HG02943 (cell line): Measurements from ENCODE around the gene COPS6.

ENCODE experiments used
- ATAC-seq: cut with Tn5 transposase; IDR thresholded peaks from one replicate; pipeline ENCODE4 v1.9.1; 2021; ENCODE audit warnings: mild to moderate bottlenecking, low read depth, moderate library complexity; ENCODE audit not compliant: unreplicated experiment

The COPS6 gene

DNA sequence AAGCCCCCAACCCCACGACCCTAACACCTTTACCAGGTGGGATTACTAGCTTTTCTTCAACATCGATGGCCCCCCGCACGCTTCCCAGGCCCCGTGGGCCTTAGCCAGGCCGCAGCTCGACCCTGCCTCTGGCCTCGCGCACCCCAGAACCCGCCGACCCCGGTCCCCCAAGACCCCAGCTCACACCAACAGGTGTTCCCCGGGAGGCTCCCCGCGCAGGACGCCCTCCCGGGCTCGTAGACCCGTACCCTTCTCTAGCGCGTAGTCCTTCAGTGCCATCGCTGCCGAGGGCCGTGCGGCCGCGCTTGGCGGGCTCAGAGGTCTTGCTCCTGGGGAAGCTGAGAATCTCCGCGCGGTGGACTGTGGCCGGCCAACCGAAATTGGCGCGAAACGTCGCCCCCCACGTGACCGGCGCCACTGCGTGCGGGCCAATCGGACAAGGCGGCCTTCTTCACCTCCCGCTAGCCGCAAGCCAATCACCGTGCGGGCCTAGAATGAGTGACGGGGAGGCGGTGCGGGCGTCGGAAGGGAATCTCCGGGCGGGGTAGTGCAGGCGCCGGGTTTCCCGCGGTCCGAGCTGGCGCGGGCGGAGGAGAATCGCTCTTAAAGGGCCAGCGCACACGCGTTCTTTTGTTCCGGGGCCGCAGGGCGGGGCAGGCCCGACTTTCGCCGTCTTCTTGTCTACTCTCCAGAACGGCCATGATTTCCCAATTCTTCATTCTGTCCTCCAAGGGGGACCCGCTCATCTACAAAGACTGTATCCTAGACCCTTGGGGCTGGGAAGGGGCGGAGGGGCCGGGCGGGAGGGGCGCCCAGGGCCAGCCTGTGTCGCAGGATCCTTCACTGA is 12.5 kb downstream of the COPS6 start, which contains the start of the genes AP4M1 and MCM7:
Gene AP4M1 (plus strand): TSS at position 628 of the 847 bp plus-strand sequence. CDS start 72 bp downstream, at position 700.
Gene MCM7 (minus strand): TSS at position 382 of the 847 bp plus-strand sequence. CDS start 103 bp downstream, at position 279.
- ATAC-seq = peak; percentile 80

DNA sequence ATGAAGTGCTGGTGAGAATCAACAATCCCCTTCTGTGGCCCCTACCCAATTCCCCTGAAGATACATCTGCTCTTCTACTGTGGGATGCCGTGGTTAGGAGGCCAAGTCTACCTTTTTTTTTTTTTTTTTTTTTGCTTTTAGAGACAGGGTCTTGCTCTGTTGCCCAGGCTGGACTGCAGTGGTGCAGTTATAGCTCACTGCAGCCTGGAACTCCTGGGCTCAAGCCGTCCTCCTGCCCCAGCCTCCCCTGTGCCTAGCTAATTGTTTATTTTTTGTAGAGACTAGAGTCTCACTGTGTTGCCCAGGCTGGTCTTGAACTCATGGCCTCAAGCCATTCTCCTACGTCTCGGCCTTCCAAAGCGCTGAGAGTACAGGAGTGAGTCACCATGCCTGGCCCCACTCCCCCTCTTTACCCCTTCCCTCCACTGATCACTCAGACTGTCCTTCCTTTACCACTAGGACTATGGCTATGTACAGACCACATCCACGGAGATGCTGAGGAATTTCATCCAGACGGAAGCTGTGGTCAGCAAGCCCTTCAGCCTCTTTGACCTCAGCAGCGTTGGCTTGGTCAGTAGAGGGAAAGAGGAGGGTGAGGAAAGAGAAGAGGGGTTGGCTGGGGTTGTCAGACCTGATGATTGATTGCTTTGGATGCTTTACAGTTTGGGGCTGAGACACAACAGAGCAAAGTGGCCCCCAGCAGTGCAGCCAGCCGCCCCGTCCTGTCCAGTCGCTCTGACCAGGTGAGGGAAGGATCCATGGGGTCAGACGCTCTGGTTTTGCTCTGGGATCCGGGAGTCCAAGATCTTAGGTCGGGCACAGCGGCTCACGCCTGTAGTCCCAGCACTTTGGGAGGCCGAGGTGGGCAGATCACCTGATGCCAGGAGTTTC is 14.4 kb downstream of the COPS6 start:
- no peak for ATAC-seq

DNA sequence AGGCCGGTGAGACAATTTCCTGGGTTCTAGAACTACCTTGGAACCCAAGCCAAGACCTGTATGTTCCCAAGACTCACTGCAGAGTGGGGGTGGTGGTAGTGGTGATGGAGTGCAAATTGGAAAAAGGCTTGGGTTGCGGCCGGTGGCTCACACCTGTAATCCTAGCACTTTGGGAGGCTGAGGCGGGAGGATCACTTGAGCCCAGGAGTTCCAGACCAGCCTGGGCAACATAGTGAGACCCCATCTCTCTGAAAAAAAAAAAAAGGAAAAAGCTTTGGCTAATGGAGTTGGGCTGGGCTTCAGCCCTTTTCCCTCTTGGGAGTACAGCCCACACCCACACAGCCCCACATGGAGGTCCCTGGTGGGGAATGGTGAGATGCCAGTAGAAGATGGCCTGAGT is 16.8 kb downstream of the COPS6 start:
- ATAC-seq = no peak

DNA sequence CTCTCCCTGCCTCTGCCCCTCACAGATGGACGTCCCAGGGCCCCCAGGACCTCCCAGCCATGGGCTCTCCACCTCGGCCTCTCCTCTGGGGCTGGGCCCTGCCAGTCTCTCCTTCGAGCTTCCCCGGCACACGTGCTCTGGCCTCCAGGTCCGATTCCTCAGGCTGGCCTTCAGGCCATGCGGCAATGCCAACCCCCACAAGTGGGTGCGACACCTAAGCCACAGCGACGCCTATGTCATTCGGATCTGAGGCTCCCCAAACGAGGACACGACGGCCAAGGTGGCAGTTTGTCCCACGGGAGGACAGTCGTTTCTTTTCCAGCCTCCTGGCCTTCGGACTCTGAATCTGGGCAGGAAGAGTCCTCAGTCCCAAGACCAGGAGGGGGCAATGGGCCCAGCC is 17.9 kb downstream of the COPS6 start:
- no peak for ATAC-seq

DNA sequence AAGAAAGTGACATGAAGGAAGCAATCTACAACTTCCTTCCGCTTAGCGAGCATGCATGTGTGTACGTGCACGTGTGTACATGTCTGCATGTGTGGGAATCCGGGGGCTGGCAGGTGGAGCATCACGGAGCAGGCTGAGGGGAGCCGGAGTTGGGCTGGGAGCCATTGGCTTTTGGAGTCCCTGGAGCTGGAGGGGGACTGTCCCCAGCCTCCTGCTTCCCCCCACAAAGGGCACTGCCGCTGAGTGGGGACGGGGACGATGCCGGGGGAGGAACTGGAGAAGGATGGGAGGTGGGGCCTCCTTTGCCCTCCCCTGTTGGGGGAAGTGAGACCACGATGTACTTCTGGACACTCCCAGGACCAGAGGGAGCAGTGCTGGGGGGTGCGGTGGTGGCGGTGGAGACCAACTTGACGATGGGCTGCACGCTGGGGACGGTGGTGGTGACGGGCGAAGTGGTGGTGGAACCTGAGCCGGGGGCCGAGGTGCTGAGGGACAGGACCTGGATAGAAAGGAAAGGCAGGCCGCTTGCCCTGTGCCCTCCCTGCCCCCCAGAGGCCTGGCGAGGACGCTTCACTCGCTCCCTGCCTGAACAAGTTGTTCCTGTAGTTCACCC is 18.5 kb downstream of the COPS6 start:
- no peak for ATAC-seq

DNA sequence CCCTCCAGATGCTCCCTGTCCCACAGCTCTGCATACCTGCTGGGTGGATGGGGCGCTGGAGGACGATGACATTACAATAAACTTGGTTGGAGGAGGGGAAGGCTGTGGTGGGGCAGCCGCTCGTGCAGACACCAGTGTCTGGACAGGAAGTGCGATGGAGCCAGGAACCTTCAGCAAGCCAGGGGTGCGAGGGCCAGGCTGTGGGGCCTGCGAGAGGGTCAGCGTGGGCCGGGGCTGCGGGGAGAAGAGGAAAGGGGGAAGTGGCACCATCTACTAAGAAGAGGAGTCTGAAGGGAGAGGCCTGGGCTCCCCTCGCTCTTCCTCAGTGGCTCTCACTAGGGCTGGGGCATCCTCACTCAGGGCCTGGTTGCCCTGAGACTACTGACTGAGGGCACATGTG is 19.1 kb downstream of the COPS6 start:
- no peak for ATAC-seq

DNA sequence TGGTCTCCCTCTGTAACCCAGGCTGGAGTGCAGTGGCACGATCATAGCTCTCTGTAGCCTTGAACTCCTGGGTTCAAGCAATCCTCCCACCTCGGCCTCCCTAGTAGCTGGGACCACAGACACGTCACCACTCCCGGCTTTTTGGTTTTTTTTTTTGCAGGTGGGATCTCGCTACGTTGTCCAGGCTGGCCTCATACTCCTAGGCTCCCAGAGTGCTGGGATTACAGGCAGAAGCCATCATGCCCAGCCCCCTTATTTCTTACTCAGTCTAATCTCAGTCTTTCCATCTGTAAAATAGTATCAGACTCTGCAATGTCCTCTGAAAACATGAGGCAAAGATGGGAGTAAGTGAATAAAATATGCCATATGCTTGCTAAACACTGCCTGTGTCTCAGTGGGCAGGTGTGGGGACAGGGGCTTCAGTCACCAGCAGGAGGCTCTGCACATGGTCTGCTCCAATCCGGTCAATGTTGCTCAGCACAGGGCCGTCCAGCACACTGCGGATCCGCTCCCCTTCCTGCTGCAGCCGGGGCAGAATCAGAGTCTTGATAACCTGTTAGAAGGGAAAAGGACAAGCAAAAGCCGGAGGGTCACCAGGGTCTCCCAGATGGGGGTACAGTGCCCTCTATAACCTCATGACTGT is 20.9 kb downstream of the COPS6 start:
- no peak for ATAC-seq

DNA sequence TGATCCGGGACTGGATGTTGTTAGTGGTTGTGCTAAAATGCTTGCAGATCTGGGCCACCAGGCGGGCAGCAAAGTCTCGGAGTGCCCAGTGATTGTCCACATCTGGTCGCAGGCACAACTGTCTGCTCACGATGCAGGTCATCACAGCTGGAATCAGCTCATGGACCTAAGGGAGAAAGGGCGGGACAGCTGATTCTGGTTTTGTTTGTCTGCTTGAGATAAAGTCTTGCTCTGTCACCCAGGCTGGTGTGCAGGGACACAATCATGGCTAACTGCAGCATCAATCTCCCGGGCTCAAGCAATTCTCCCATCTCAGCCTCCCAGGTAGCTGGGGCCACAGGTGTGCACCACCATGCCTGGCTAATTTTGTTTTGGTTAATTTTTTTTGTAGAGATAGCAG is 22.4 kb downstream of the COPS6 start:
- ATAC-seq = no peak

DNA sequence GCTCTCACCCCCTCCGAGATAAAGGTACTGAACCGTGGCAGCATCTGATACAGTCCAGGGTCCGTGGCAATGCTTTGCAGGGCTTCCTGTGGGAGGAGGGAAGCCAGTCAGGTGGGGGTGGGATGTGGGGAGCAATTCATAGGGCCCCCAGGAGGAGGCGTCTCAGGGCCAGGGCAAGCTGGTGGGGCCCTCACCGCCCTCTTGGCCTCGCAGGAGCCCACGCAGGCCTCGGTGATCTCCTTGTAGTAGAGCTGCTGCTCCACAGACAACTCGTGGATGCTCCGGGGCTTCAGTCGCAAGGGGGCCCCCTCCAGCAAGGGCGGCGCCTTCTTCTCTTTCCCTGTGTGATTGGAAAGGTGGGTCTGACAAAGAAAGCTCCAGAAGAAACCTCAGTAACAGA is 23.1 kb downstream of the COPS6 start:
- no peak for ATAC-seq

DNA sequence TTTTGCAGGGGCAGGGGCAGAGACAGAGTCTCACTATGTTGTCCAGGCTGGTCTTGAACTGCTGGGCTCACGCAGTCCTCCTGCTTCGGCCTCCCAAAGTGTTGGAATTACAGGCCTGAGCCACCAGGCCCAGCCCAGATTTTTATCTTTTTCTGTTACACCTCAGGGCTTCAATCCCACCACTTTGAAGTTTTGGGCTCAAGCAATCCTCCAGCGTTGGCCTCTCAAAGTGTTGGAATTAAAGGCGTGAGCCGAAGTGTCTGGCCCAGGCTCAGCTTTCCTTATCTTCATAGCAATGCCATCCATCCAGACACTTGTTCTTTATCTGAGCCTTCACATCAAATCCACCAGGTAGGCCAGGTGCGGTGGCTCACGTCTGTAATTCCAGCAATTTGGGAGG is 26.3 kb downstream of the COPS6 start:
- no peak for ATAC-seq

DNA sequence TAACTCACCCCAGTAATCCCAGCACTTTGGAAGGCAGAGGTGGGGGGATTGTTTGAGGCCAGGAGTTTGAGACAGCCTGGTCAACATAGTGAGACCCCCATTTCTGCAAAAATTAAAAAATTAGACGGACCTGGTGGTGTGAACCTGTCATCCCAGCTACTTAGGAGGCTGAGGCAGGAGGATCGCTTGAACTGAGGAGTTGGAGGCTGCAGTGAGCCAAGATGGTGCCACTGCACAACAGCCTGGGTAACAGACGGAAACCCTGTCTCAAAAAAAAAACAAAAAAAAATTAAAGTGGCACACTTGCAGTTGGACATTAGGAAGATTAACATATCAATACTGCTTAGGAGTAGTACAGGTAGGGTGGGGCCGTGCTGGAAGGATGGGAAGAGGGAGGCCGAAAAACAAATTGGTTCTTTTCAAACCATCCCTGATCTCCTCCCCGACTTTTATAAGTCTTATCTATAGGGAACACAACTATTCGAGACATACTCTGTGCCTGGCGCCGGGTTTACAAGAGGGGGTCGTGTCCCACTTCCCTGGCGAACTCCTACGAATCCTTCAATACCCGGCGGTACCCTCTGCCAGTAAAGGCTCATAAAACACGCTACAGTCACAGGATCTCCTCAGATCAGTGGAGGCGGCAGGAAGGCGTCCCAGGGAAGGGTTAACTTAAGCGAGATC is 29.8 kb downstream of the COPS6 start:
- ATAC-seq = no peak

DNA sequence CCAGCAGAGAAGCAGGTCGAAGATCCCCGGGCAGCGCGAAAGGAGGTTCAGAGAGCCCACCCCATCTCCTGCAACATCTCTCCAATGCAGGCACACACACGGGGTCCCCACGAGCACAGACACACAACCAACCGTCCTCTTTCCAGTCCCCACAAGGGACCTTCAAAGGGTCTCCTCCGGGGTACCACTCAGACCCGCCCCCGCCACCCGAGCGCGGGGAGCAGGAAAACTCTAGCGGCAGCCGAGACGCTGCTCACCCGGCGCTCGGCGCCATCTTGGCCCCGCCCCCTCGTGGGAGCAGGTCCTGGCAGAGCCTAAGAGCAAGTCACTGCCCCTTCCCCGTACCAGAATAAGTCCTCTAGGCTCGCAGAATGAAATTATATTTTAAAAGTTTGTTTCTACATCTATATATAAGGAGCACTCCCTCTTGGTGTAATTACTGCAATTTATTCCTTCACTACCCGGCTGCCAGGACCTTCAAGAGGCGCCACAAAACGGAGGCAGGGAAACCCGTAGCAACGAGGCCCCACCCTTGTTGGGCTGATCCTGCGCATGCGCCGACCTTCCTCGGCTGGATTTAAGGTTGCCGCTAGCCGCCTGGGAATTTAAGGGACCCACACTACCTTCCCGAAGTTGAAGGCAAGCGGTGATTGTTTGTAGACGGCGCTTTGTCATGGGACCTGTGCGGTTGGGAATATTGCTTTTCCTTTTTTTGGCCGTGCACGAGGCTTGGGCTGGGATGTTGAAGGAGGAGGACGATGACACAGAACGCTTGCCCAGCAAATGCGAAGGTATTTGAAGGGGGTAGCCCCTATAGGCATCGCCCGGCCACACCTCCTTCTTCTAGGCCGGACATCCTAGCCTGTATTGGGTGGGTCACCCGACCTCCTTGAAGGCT is 30.6 kb downstream of the COPS6 start, which contains the start of the genes CNPY4 and TAF6:
Gene CNPY4 (plus strand): TSS at position 563 of the 898 bp plus-strand sequence. CDS start 111 bp downstream, at position 674.
Gene TAF6 (minus strand): TSS at position 287 of the 898 bp plus-strand sequence. CDS start 5,149 bp downstream, outside the sequence.
- peak; percentile 75 for ATAC-seq

DNA sequence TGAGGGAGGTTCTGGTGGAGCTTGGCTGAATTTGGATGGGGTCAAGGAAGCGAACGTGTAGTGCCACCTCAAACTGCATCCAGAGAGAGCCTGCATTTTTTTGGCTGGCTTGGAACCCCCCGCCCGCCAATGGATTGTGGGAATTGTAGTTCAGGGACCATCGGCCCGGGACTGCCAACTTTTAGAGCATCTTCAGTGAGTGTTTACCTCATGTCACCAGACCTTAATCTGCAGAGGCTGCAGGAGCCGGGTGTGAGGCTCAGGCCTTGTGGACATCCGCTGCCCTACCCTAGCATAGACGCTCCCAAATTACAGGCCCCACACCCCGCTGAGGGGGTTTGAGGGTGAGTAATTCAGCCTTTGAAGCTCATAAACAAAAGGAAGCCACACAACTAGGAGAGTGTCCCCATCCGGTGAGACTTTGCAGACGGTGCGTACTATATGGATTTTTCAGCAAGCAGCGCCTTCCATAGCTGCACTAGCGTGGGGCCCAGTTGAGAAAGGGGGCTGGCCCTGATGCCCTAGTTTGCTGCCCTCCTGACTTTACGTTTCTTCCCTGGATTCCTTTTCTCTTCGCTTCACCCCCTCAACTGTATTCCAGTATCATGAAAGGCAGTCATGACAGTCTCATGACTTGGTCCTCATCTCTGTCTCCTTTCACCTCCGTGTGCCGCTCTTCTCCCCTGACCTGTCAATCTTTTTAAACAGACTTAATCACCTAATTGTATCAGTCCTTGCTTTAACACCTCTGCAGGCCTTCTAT is 31.4 kb downstream of the COPS6 start:
- ATAC-seq = peak; percentile 42

DNA sequence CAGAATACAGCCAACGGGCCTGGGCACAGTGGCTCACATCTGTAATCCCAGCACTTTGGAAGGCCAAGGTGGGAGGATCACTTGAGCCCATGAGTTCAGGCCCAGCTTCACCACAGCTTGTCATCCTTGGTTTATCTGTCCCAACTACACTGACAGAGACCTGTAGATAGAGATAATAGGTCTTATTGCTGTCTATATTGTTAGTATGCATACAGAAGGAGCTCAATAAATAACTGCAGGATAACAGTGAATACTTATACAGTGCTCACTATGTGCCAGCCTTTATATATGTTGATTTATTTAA is 31.9 kb downstream of the COPS6 start:
- no peak for ATAC-seq

DNA sequence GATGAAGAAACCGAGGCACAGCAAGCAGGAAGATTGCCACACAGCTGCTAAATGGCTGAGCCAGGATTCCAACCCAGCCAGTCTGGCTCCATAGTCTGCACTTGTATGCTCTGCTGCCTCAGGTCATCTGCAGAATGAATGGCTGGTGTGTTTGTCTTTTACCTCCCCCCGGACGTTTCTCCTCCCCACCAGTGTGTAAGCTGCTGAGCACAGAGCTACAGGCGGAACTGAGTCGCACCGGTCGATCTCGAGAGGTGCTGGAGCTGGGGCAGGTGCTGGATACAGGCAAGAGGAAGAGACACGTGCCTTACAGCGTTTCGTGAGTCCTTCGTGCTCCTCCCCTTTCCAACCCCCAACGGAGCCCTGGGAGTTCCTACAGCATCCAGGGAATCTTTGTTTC is 33.3 kb downstream of the COPS6 start:
- ATAC-seq = no peak

DNA sequence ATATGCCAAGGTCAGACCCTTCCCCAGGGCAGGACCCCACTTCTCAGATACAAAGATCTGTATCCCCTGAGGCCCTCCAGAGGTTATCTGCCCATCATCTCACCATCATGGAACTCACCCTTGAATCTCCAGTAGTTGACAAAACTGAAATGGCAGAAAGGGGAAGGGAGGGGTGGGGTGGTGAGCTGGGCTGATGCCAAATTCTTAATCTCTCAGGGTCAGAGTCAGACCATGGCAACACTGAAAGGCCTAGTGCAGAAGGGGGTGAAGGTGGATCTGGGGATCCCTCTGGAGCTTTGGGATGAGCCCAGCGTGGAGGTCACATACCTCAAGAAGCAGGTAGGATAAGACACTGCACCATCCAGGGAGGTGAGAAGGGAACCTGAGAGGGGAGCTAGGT is 33.8 kb downstream of the COPS6 start:
- no peak for ATAC-seq

DNA sequence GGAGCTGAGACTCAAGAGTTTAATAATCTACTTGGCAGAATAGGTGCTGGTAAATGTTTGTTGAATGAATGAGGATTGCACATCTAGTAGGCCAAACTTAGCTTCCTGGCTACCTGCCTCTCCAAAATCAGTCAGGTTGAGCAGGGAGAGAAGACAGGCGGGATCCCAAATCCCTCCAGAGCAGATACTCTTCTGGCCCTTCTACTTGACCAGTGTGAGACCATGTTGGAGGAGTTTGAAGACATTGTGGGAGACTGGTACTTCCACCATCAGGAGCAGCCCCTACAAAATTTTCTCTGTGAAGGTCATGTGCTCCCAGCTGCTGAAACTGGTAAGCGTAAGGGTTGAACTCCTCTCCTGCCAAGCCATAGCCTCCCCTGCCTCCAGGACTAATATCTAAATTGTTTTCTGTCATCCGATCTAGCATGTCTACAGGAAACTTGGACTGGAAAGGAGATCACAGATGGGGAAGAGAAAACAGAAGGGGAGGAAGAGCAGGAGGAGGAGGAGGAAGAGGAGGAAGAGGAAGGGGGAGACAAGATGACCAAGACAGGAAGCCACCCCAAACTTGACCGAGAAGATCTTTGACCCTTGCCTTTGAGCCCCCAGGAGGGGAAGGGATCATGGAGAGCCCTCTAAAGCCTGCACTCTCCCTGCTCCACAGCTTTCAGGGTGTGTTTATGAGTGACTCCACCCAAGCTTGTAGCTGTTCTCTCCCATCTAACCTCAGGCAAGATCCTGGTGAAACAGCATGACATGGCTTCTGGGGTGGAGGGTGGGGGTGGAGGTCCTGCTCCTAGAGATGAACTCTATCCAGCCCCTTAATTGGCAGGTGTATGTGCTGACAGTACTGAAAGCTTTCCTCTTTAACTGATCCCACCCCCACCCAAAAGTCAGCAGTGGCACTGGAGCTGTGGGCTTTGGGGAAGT is 35.8 kb downstream of the COPS6 start:
- no peak for ATAC-seq
